ENCODE data around the gene SLC20A1.

Gene SLC20A1

GRCh38 chr2:112679484-112679883 is 33.7 kb downstream of the SLC20A1 start:
- Histone ChIP-seq H3K27me3 (ENCODE audit: control insufficient read depth, insufficient read depth, low read length) (peaks cover 3% of the 10 kb centered on the region), H3K9ac (ENCODE audit: low read length) (peak overlapping the region; percentile 9), H3K9me3 (ENCODE audit: control insufficient read depth, low read length) (no peaks in the 10 kb centered on the region), H3K4me1 (ENCODE audit: control insufficient read depth, insufficient read depth, low read length) (peaks cover 12% of the 10 kb centered on the region), H3K36me3 (ENCODE audit: control insufficient read depth, insufficient read depth, low read length) (no peaks in the 10 kb centered on the region), H3K4me3 (ENCODE audit: low read length) (no peak overlapping the region)

- no peak overlapping the region for H3K9ac ChIP-seq (ENCODE audit: low read length)
- peaks cover 12% of the 10 kb centered on the region for H3K4me1 ChIP-seq (ENCODE audit: control insufficient read depth, insufficient read depth, low read length)
- peaks cover 3% of the 10 kb centered on the region for H3K27me3 ChIP-seq (ENCODE audit: control insufficient read depth, insufficient read depth, low read length)
- no peak overlapping the region for H3K4me3 ChIP-seq (ENCODE audit: low read length)
- no peaks in the 10 kb centered on the region for H3K9me3 ChIP-seq (ENCODE audit: control insufficient read depth, low read length)
- no peaks in the 10 kb centered on the region for H3K36me3 ChIP-seq (ENCODE audit: control insufficient read depth, insufficient read depth, low read length)
Measured at GRCh38 chr2:112680666-112681101, 34.9 kb downstream of the SLC20A1 start.

DNA sequence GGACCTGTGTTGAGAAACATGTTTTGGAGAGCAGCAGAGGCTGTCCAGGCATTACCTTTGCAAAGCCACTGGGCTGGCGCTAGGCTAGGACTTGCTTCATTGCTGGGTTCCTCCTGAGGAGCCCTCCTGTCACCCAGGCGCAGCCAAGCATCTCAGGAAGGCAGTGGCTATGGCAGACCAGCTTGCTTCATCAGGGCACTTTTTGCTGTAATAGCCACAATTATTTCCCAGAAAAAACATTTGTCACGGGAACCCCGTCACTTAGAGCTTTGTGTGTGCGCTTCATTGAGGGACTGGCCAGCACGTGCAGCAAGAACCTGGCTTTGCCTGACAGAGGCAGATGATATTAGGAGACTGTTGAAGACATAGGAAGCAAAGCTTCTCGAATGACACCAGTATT is 36.4 kb downstream of the SLC20A1 start:
- H3K36me3 ChIP-seq (ENCODE audit: control insufficient read depth, insufficient read depth, low read length): no peaks in the 10 kb centered on the region
- peaks cover 3% of the 10 kb centered on the region for H3K27me3 ChIP-seq (ENCODE audit: control insufficient read depth, insufficient read depth, low read length)
- no peaks in the 10 kb centered on the region for H3K9me3 ChIP-seq (ENCODE audit: control insufficient read depth, low read length)
- H3K9ac ChIP-seq (ENCODE audit: low read length): no peak overlapping the region
- no peak overlapping the region for H3K4me3 ChIP-seq (ENCODE audit: low read length)
- peaks cover 12% of the 10 kb centered on the region for H3K4me1 ChIP-seq (ENCODE audit: control insufficient read depth, insufficient read depth, low read length)

- H3K9ac ChIP-seq (ENCODE audit: low read length): no peak overlapping the region
- H3K4me3 ChIP-seq (ENCODE audit: low read length): no peak overlapping the region
- no peaks in the 10 kb centered on the region for H3K9me3 ChIP-seq (ENCODE audit: control insufficient read depth, low read length)
- H3K36me3 ChIP-seq (ENCODE audit: control insufficient read depth, insufficient read depth, low read length): no peaks in the 10 kb centered on the region
- peaks cover 18% of the 10 kb centered on the region for H3K4me1 ChIP-seq (ENCODE audit: control insufficient read depth, insufficient read depth, low read length)
- no peaks in the 10 kb centered on the region for H3K27me3 ChIP-seq (ENCODE audit: control insufficient read depth, insufficient read depth, low read length)
Measured at GRCh38 chr2:112683550-112684414, 38.0 kb downstream of the SLC20A1 start.

DNA sequence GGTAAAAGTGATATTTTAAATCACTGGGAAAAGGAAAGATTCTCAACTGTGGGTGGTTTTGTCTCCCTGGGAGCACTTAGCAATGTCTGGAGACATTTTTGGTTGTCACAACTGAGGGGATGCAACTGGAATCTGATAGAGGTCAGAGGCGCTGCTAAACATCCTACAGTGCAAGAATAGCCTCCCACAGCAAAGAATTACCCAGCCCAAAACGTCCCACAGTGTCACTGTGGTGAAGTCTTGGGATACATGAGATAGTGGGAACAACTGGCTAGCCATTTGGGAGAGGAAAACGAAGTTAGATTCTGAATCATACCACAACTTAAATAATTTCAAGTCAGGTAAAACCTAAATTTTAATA is 38.7 kb downstream of the SLC20A1 start:
- Histone ChIP-seq H3K9ac (ENCODE audit: low read length) (no peak overlapping the region), H3K9me3 (ENCODE audit: control insufficient read depth, low read length) (no peaks in the 10 kb centered on the region), H3K27me3 (ENCODE audit: control insufficient read depth, insufficient read depth, low read length) (no peaks in the 10 kb centered on the region), H3K36me3 (ENCODE audit: control insufficient read depth, insufficient read depth, low read length) (no peaks in the 10 kb centered on the region), H3K4me1 (ENCODE audit: control insufficient read depth, insufficient read depth, low read length) (peaks cover 18% of the 10 kb centered on the region), H3K4me3 (ENCODE audit: low read length) (no peak overlapping the region)

GRCh38 chr2:112685271-112685884 is 39.6 kb downstream of the SLC20A1 start:
- Histone ChIP-seq H3K9ac (ENCODE audit: low read length) (no peak overlapping the region), H3K27me3 (ENCODE audit: control insufficient read depth, insufficient read depth, low read length) (no peaks in the 10 kb centered on the region), H3K4me3 (ENCODE audit: low read length) (no peak overlapping the region), H3K9me3 (ENCODE audit: control insufficient read depth, low read length) (no peaks in the 10 kb centered on the region), H3K4me1 (ENCODE audit: control insufficient read depth, insufficient read depth, low read length) (peaks cover 18% of the 10 kb centered on the region), H3K36me3 (ENCODE audit: control insufficient read depth, insufficient read depth, low read length) (no peaks in the 10 kb centered on the region)

GRCh38 chr2:112686348-112687217 is 40.8 kb downstream of the SLC20A1 start:
- H3K4me3 ChIP-seq (ENCODE audit: low read length): no peak overlapping the region

GRCh38 chr2:112687522-112687921 is 41.8 kb downstream of the SLC20A1 start:
- Histone ChIP-seq H3K36me3 (ENCODE audit: control insufficient read depth, insufficient read depth, low read length) (no peaks in the 10 kb centered on the region), H3K27me3 (ENCODE audit: control insufficient read depth, insufficient read depth, low read length) (no peaks in the 10 kb centered on the region), H3K4me1 (ENCODE audit: control insufficient read depth, insufficient read depth, low read length) (peaks cover 30% of the 10 kb centered on the region), H3K4me3 (ENCODE audit: low read length) (no peak overlapping the region), H3K9ac (ENCODE audit: low read length) (no peak overlapping the region), H3K9me3 (ENCODE audit: control insufficient read depth, low read length) (no peaks in the 10 kb centered on the region)

More at GRCh38 chr2:112686348-112687217, 40.8 kb downstream of the SLC20A1 start:
- no peak overlapping the region for H3K9ac ChIP-seq (ENCODE audit: low read length)
- H3K4me1 ChIP-seq (ENCODE audit: control insufficient read depth, insufficient read depth, low read length): peaks cover 22% of the 10 kb centered on the region
- H3K36me3 ChIP-seq (ENCODE audit: control insufficient read depth, insufficient read depth, low read length): no peaks in the 10 kb centered on the region
- H3K9me3 ChIP-seq (ENCODE audit: control insufficient read depth, low read length): no peaks in the 10 kb centered on the region
- no peaks in the 10 kb centered on the region for H3K27me3 ChIP-seq (ENCODE audit: control insufficient read depth, insufficient read depth, low read length)

DNA sequence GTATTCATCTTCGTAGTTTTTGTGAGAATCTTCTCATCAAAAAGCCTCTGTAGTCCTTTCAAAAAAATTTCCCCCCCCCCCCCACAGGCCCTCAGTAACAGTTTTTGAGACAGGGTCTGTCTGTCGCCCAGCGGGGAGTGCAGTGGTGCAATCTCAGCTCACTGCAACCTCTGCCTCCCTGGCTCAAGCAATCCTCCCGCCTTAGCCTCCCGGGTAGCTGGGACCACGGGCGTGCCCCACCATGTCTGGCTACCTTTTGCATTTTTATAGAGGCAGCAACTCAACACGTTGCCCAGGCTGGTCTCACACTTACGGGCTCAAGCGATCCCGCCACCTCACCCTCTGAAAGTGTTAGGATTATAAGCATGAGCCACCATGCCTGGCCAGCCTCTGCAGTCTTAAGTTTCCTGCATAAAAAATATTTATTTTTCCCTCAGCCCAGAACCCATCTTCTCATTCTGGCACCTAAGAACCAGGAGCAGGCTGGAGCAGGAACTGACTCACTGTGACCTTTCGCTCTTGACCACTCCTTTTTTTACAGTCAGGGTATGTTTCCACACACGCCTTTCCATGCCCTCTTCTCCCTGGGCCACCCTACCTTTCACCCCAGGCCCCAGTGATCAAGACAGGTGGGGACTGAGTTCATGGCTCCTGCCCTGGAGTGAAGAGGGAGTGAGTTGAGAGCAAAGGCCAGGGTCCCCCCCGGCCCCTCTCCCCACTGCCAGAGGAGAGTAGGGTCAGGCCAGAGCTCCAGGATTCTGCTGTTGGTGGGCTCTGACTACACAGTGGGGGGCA is 42.5 kb downstream of the SLC20A1 start:
- Histone ChIP-seq H3K36me3 (ENCODE audit: control insufficient read depth, insufficient read depth, low read length) (no peaks in the 10 kb centered on the region), H3K4me1 (ENCODE audit: control insufficient read depth, insufficient read depth, low read length) (peaks cover 33% of the 10 kb centered on the region), H3K9ac (ENCODE audit: low read length) (no peak overlapping the region), H3K4me3 (ENCODE audit: low read length) (no peak overlapping the region), H3K27me3 (ENCODE audit: control insufficient read depth, insufficient read depth, low read length) (no peaks in the 10 kb centered on the region), H3K9me3 (ENCODE audit: control insufficient read depth, low read length) (no peaks in the 10 kb centered on the region)

GRCh38 chr2:112690853-112691401 is 45.2 kb downstream of the SLC20A1 start:
- Histone ChIP-seq H3K9me3 (ENCODE audit: control insufficient read depth, low read length) (no peaks in the 10 kb centered on the region), H3K27me3 (ENCODE audit: control insufficient read depth, insufficient read depth, low read length) (no peaks in the 10 kb centered on the region), H3K4me3 (ENCODE audit: low read length) (peak overlapping the region; percentile 44), H3K4me1 (ENCODE audit: control insufficient read depth, insufficient read depth, low read length) (peaks cover 23% of the 10 kb centered on the region), H3K9ac (ENCODE audit: low read length) (peak overlapping the region; percentile 64), H3K36me3 (ENCODE audit: control insufficient read depth, insufficient read depth, low read length) (no peaks in the 10 kb centered on the region)

DNA sequence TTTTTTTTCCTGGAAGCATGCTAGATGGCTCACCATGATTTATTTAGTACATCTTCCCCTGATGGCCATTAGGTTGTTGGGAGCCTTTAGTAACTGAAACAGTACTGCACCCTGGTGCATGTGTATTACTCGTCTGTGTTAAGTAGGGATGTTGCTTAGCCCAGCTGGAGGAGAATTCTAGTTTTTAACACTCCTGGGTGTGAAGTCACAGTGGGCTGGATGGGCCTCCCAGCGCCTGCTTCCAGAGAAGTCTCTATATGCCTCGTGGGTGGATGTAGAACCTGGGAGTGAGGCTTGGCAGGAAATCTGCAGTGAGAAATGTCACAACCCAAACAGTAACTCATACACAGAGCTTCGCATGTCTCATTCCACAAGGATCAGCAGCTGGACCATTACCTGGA is 46.1 kb downstream of the SLC20A1 start:
- H3K9ac ChIP-seq (ENCODE audit: low read length): no peak overlapping the region
- H3K36me3 ChIP-seq (ENCODE audit: control insufficient read depth, insufficient read depth, low read length): no peaks in the 10 kb centered on the region
- peaks cover 23% of the 10 kb centered on the region for H3K4me1 ChIP-seq (ENCODE audit: control insufficient read depth, insufficient read depth, low read length)
- H3K27me3 ChIP-seq (ENCODE audit: control insufficient read depth, insufficient read depth, low read length): no peaks in the 10 kb centered on the region
- H3K9me3 ChIP-seq (ENCODE audit: control insufficient read depth, low read length): no peaks in the 10 kb centered on the region
- no peak overlapping the region for H3K4me3 ChIP-seq (ENCODE audit: low read length)

Data from mucosa of stomach (tissue), 1 donor.